Activated CD4-positive, CD25-positive, alpha-beta regulatory T cell (primary cell): ENCODE data around the gene HDAC4.

Experiments used
- DNase-seq, 4 experiments: peaks; one replicate each; lab custom pipeline; 2025; lab: John Stamatoyannopoulos, UW

The HDAC4 gene

GRCh38 chr2:239429473-239430350 lies 28.9 kb upstream of the HDAC4 start:
- DNase-seq: no peak

GRCh38 chr2:239425631-239426030 lies 24.8 kb upstream of the HDAC4 start:
- no peak for DNase-seq

- no peak for DNase-seq
These were observed 23.7 kb upstream of the HDAC4 start for GRCh38 chr2:239424337-239425045.

- DNase-seq: no peak
These were observed 22.7 kb upstream of the HDAC4 start for GRCh38 chr2:239423551-239423950.

- no peak for DNase-seq
These were observed 21.0 kb upstream of the HDAC4 start for GRCh38 chr2:239421851-239422250.

GRCh38 chr2:239420082-239420481 lies 19.3 kb upstream of the HDAC4 start:
- DNase-seq: no peak

GRCh38 chr2:239418918-239419317 lies 18.1 kb upstream of the HDAC4 start:
- DNase-seq: no peak

GRCh38 chr2:239412905-239413603 lies 12.2 kb upstream of the HDAC4 start:
- no peak for DNase-seq

- DNase-seq: no peak
These were observed 10.9 kb upstream of the HDAC4 start for GRCh38 chr2:239411549-239412319.

- no peak for DNase-seq
These were observed 10.3 kb upstream of the HDAC4 start for GRCh38 chr2:239411117-239411516.

GRCh38 chr2:239409976-239410375 lies 9.2 kb upstream of the HDAC4 start:
- DNase-seq: no peak

- no peak for DNase-seq
These were observed 6.3 kb upstream of the HDAC4 start for GRCh38 chr2:239407112-239407511.

- no peak for DNase-seq
These were observed 5.6 kb upstream of the HDAC4 start for GRCh38 chr2:239406316-239406995.

GRCh38 chr2:239405071-239405470 lies 4.3 kb upstream of the HDAC4 start:
- no peak for DNase-seq

GRCh38 chr2:239402666-239403065 lies 1.8 kb upstream of the HDAC4 start:
- no peak for DNase-seq

GRCh38 chr2:239401881-239402233 lies 1.0 kb upstream of the HDAC4 start:
- DNase-seq: peak in 1 of 4 experiments; percentile 64

- peak; percentile 98 to 100 (median 100) for DNase-seq
These were observed 454 bp upstream of the HDAC4 start for GRCh38 chr2:239401067-239401880.

- DNase-seq: no peak
These were observed 762 bp downstream of the HDAC4 start for GRCh38 chr2:239399921-239400595.

GRCh38 chr2:239399433-239399920 lies 1.3 kb downstream of the HDAC4 start:
- no peak for DNase-seq

- DNase-seq: no peak
These were observed 2.3 kb downstream of the HDAC4 start for GRCh38 chr2:239398521-239398921.
